Medulla oblongata (tissue), 1 donor: Measurements from ENCODE around the gene PTH2.
"Not testable (repeated sequence)": the region's sequence is repeated elsewhere in the genome, so short reads cannot be mapped to it uniquely, and the experiment has no call there.

Source experiments
- DNase-seq: peaks from one replicate; pipeline ENCODE4 v3.0.0-alpha.2; 2015; ENCODE audit errors: extremely low spot score

PTH2 gene

GRCh38 chr19:49447485-49448431 lies 24.5 kb upstream of the PTH2 start:
- no peak for DNase-seq

- no peak for DNase-seq
Measured at GRCh38 chr19:49445997-49446396, 22.8 kb upstream of the PTH2 start.

DNA sequence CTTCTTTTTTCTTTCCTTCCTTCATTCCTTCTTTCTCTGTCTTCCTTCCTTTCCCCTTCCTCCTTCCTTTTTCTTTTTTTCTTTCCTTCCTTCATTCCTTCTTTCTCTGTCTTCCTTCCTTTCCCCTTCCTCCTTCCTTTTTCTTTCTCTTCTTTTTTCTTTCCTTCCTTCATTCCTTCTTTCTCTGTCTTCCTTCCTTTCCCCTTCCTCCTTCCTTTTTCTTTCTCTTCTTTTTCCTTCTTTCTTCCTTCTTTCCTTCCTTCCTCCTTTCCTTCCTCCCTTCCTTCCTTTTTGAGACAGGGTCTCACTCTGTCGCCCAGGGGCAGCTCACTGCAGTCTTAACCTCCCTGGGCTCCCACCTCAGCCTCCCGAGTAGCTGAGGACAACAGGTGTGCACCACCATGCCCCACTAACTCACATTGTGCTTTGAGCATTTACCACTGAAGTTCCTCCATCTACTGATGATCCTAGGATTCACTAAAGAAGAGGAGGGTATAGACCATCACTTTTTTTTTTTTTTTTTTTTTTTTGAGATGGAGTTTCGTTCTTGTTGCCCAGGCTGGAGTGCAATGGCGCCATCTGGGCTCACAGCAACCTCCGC lies 21.0 kb upstream of the PTH2 start:
- not testable (repeated sequence) for DNase-seq

DNA sequence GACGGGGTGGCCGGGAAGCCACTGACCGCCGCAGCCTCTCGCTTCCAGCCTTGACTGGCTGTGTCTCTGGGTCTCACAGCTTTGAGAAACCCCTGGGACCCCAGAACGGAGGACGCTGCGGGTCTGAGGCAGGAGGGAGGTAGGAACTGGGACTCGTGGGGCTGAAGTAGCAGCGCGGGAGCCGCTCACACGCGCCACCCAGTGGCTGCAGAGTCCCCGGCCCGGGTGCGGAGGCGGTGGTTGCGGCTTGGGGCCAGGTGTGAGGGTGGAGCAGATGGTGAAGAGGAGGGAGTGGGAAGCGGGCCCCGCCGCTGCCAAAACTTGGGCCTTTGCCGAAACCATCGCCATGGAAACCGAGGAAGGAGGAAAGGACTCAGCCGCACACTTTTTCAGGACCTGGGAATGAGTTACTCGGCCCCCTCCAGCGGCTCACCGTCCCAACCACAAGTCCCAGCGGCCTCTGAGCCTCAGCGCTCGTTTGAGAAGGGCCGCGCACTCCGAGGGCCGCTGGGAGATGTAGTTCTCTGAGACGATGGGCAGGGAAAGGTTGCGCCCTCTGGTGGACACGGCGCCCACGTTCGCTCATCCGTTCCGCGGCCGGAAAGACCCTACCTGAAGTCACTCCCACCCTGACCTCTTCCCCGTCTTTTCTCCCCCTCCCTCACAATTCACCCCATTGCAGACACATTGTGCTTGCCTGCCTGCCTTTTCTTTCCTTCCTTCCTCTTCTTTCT lies 20.3 kb upstream of the PTH2 start:
- peak; percentile 97 for DNase-seq

DNA sequence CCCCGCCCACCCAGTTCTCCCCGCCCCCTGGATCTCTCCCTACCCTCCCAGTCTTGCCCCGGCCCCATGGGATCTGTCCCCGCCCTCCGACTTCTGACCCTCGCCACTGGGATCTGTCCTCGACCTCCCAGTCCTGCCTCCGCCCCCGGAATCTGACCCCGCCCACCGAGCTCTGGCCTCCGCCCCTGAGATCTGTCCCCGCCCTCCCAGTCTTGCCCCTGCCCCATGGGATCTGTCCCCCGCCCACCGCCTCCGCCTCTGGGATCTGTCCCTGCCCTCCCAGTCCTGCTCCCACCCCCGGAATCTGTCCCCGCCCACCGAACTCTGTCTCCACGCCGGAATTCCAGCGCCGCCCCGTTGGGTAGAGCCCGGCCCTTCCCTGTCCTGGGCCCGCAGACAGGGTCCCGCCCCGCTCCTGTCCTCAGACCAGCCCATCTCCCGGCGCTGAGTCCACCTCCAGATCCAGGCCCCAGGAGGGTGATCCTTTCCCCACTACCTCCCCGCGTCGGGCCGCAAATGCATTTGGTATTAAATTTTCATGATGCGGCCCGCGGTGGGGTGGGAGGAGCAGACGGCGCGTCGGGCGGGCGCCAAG lies 19.6 kb upstream of the PTH2 start:
- no peak for DNase-seq

DNA sequence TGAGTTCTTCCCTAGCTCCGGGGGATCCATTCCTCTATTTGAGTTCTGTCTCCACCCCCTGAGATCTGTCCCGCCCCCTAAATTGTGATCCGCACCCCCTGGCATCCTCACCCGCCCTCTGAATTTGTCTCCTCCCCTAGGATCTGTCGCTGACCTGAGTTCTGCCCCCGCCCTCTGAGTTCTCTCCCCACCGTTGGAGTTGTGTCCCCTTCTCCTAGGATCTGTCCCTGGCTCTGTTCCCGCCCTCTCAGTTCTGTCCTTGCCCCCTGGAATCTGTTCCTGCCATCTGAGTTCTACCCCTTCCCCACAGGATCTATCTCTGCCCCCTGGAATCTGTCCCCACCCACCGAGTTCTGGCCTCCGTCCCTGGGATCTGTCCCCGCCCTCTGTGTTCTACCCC lies 19.1 kb upstream of the PTH2 start:
- no peak for DNase-seq

GRCh38 chr19:49441960-49442350 lies 18.7 kb upstream of the PTH2 start:
- DNase-seq: no peak

DNA sequence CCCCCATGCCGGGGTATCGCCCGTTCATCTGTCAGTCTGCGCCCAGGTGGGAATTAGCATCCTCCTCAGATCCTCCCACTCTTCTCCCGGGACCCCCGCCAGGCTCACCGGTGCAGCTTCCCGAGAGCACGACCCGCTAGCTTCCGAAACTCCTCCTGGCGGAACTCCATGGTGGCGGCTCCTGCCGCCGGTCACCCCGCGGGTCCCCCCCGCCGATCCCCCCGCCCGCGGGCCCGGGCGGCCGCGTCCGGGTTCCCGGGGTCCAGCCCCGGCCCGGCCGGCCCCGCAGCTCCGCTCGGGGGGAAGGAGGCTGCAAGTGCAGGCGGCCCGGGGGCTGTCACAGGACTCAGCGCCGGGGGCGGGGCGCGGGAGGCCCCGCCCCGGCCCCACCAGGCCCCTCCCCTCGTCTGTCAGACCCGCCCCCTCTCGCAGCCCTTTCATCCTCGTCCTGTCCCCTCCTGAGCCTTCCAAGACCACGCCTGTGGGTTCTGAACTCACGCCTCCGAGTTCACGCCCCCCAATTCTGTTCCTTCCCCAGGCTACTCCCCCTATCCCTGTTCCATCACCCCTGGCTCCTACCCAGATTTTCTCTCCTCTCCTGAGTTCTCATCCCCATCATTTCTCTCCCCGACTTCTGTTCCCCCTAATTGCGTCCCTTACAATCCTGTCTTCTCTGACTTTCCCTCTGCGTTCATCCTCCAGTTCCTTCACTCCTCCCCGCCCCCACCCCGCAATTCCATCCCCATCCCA lies 18.1 kb upstream of the PTH2 start, which contains the start of gene SLC17A7:
TSS of gene SLC17A7 (minus strand) at position 318 of the 750 bp plus-strand sequence. CDS start at position 170, 148 bp downstream.
- no peak for DNase-seq

GRCh38 chr19:49440439-49441209 lies 17.4 kb upstream of the PTH2 start:
- no peak for DNase-seq

DNA sequence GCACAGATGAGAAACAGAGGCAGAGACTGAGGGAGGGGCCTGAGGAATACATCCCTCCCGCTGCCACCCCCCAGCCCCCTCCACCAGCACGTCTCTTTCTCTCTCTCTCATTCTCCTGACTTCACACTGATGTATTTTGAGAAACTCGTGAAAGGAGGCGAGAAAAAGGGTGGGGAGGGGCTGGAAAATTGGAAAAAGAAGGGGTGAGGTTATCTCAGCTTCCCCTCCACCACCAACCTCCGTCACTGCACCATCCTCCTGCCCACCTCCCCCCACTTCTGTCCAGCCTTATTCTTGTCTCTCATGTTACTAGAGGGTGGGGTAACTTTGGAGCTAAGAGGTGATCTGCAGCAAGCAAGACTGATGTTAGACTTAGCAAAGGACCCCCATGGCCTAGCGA lies 16.6 kb upstream of the PTH2 start:
- no peak for DNase-seq

DNA sequence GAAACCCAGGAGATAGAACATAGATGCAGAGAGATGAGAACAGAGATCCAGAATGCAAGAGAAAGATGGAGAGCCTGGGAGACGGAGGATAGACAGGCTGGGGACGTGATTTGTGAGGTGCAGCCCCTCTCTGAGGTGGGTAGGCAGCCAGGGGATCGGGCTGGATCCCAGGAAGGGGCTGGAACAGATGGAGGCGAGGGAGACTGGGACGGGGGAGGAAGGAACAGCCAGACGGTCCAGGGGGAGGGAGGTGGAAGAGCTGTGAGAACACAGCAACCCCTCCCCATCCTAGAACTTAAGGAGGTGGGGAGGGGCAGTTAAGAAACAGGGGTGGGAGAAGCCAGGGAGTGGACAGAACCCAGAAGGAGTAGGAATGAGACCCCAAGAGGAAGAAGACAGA lies 15.0 kb upstream of the PTH2 start:
- no peak for DNase-seq

GRCh38 chr19:49437231-49437630 lies 14.0 kb upstream of the PTH2 start:
- DNase-seq: no peak

DNA sequence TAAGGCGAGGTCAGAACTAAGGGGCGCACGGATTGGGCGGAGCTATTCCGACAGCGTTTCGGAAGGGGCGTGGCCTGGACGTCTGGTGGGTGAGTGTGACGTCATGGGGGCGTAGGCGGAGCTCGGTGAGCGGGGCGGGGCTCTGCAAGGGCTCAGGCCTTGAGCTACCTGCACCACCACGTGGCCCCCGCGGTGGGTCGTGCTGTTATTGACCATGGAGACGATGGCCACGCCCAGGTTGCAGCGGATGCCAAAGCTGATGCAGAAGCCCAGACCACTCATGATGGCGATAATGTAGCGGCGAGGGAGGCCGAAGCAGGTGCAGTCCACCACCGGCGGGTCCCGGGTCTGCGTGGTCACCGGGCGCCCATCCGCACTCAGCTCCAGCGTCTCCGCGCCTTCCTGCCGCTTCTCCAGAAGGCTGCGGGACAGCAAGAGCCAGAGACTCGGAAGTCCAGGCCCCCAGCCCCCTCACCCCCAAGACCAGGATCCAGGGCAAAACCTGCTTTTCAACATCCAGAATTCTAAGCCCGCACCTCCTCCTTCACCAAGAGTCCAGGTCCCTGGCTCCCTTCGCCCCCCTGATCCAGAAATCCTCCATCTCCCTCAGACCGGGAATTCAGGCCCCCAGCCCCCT lies 13.3 kb upstream of the PTH2 start:
- DNase-seq: no peak

- DNase-seq: no peak
Measured at GRCh38 chr19:49435670-49436069, 12.4 kb upstream of the PTH2 start.

- no peak for DNase-seq
Measured at GRCh38 chr19:49434907-49435583, 11.8 kb upstream of the PTH2 start.

DNA sequence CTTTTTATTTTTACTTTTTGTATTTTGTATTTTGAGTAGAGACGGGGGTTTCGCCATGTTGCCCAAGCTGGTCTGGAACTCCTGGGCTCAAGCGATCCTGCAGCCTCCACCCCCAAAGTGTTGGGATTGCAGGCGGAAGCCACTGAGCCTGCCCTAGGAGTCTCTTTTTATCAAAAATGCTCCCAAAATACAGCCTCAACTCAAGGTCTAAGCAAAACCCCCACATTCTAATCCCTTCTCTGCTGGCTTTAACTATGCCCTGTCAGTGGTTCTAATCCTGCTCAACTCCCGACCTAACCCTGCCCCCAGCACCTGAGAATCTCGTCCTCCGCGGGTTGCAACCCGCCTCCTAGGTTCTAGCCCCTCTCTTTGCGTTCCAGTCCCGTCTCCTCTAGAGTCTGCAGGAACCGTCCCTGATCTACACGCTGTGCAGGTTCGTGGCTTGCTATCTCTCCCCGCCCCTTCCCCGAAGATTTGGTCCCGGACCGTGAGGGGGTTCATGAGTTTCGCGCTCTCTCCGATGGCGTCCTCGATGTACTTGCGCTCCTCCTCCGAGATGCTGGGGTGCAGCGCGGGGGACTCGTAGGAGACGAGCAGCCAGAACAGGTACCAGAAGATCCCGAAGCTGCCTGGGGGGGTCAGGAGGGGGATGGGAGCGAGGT lies 10.1 kb upstream of the PTH2 start:
- no peak for DNase-seq

DNA sequence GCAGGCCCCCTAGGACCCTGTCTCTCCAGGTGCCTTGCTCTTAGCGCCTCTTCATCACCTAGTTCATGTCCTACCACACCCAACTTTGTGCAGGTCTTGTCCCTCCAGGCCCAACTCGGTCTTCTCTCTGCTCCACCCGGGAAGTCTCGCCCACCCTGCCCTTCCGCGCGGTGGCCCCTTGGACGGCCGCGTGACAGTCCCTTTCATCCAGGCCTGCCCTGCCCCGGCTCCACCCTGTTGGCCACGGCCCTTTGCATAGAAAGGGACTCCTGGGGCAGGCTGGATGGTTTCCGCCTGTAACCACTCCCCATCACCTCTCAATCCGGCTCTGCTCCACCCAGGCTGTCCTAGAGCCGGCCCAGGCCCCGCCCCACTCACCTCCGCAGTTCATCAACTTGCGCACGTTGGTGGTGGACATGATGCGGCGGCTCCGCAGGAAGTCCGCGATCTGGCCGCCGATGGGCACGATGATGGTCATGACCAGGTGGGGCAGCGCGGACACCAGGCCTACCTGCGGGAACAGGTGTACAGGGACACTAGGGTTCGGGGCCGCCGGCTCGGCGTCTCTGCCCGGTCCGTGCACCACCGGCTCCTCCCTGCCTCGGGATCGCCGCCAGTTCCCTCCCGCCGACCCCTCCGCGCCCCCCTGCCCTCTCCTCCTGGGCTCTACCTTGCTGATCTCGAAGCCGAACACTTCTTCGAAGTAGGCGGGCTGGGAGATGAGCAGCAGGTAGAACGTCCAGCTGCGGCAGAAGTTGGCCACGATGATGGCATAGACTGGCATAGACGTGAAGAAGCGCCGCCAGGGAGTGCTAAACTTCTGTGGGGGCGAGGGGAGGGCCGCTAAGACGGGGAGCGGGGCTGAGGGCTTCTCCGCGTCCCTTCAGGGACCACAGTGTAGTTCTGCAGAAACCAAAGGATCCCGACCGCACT lies 9.2 kb upstream of the PTH2 start:
- no peak for DNase-seq

DNA sequence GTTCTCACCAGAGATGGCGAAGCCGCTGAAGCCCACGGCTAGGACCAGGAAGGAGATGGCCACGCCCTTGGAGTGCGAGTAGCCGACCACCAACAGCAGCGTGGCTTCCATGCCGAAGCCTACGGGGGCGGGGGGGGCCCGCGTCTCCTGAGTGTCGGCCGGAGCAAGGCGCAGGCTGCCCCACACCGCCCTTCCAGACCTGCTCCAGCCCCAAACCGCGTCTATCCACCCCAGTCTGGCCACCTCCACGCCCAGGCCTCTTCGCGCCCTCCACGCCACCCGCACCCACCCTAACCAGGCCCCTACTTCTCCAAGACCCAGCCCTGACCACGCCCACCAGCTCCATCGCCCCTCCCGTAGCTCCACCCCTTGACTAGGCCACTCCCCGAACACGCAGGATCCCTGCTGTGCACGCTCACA lies 8.1 kb upstream of the PTH2 start:
- no peak for DNase-seq
